DOHH2 (cell line): ENCODE data around the gene ATP10D.

ENCODE experiments used
- CTCF ChIP-seq: fragments of 200-600 bp; sonication (generic); IDR thresholded peaks from one replicate; pipeline ENCODE4 v1.5.1; 2014; ENCODE audit warnings: antibody characterized with exemption, mild to moderate bottlenecking, low read depth, low read length; ENCODE audit not compliant: poor library complexity, severe bottlenecking
- EZH2phosphoT487 ChIP-seq: fragments of 200-600 bp; sonication (generic); IDR thresholded peaks from 2 replicates; pipeline ENCODE4 v1.6.1; 2017; ENCODE audit warnings: borderline replicate concordance, mild to moderate bottlenecking, antibody characterized with exemption, low read length, moderate library complexity, mixed read lengths

GRCh38 chr4:47510506-47511143 is 25.6 kb downstream of the ATP10D start:
- TF ChIP-seq CTCF (peak; percentile 54), EZH2phosphoT487 (no peak)
